Measurements from ENCODE around the gene INTS4. TPM values are rescaled to one million over a fixed set of nuclear protein-coding genes. Genes with fewer than 3 reads are reported as not detected.

Gene INTS4
- polyA plus RNA-seq, 1 donor (not counting 4 experiments of a cell fraction or from before 2014, with no cell fraction given): 18.0 TPM

- TF ChIP-seq, protein P1, sequence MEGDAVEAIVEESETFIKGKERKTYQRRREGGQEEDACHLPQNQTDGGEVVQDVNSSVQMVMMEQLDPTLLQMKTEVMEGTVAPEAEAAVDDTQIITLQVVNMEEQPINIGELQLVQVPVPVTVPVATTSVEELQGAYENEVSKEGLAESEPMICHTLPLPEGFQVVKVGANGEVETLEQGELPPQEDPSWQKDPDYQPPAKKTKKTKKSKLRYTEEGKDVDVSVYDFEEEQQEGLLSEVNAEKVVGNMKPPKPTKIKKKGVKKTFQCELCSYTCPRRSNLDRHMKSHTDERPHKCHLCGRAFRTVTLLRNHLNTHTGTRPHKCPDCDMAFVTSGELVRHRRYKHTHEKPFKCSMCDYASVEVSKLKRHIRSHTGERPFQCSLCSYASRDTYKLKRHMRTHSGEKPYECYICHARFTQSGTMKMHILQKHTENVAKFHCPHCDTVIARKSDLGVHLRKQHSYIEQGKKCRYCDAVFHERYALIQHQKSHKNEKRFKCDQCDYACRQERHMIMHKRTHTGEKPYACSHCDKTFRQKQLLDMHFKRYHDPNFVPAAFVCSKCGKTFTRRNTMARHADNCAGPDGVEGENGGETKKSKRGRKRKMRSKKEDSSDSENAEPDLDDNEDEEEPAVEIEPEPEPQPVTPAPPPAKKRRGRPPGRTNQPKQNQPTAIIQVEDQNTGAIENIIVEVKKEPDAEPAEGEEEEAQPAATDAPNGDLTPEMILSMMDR (optimal IDR thresholded peaks at IDR 0.05 in 1 of 3, IDR thresholded peaks at IDR 0.05 in 1 of 3, conservative IDR thresholded peaks at IDR 0.05 in 1 of 3; ENCODE audit: extremely low read depth in 1 of 3, insufficient read depth in 2 of 3, low read length in 3 of 3): no peak
- TF ChIP-seq EZH2 (IDR thresholded peaks at IDR 0.05; ENCODE audit: low read length): no peak
- FAIRE-seq: no peak
- Histone ChIP-seq H2AFZ (ENCODE audit: control insufficient read depth, low read length) (no peak overlapping the region), H3K4me3 (ENCODE audit: control insufficient read depth in 2 of 3, extremely low read depth in 1 of 3, insufficient read depth in 2 of 3, low read depth in 1 of 3, low read length in 3 of 3) (no peak overlapping the region), H3K9ac (ENCODE audit: control insufficient read depth, extremely low read depth, insufficient read depth, low read length) (no peak overlapping the region), H3K79me2 (ENCODE audit: control insufficient read depth, insufficient read depth, low read length) (no peaks in the 10 kb centered on the region), H3K9me3 (ENCODE audit: control insufficient read depth, low read depth, low read length) (no peaks in the 10 kb centered on the region), H4K20me1 (ENCODE audit: control insufficient read depth, extremely low read depth, insufficient read depth, low read length) (no peaks in the 10 kb centered on the region), H3K27me3 (ENCODE audit: control insufficient read depth, extremely low read depth, insufficient read depth, low read length) (no peaks in the 10 kb centered on the region), H3K36me3 (ENCODE audit: control insufficient read depth in 2 of 2, extremely low read depth in 1 of 2, insufficient read depth in 2 of 2, low read length in 2 of 2) (no peaks in the 10 kb centered on the region), H3K4me2 (ENCODE audit: control insufficient read depth, extremely low read depth, insufficient read depth, low read depth, low read length) (no peak overlapping the region), H3K9me1 (ENCODE audit: control insufficient read depth, extremely low read depth, insufficient read depth, low read length) (no peaks in the 10 kb centered on the region), H3K4me1 (ENCODE audit: control insufficient read depth, extremely low read depth, insufficient read depth, low read length) (peaks cover 11% of the 10 kb centered on the region), H3K27ac (ENCODE audit: control insufficient read depth, insufficient read depth, low read length) (no peak overlapping the region)
- dilution Hi-C loops (cut with MboI; ENCODE audit: extremely low pct_ligation_motif_present, low sequenced_read_pairs): no loop called here
- no peak for DNase-seq (ENCODE audit: low read depth, low spot score)
These were observed 33.3 kb upstream of the INTS4 start for GRCh38 chr11:78027759-78028158.

GRCh38 chr11:78025378-78025777 is 30.9 kb upstream of the INTS4 start:
- FAIRE-seq: no peak
- H3K4me2 ChIP-seq (ENCODE audit: control insufficient read depth, extremely low read depth, insufficient read depth, low read depth, low read length): no peak overlapping the region
- H3K9ac ChIP-seq (ENCODE audit: control insufficient read depth, extremely low read depth, insufficient read depth, low read length): no peak overlapping the region
- H3K4me1 ChIP-seq (ENCODE audit: control insufficient read depth, extremely low read depth, insufficient read depth, low read length): peaks cover 8% of the 10 kb centered on the region
- H3K9me3 ChIP-seq (ENCODE audit: control insufficient read depth, low read depth, low read length): no peaks in the 10 kb centered on the region
- H3K4me3 ChIP-seq (ENCODE audit: control insufficient read depth in 2 of 3, extremely low read depth in 1 of 3, insufficient read depth in 2 of 3, low read depth in 1 of 3, low read length in 3 of 3): no peak overlapping the region
- H3K9me1 ChIP-seq (ENCODE audit: control insufficient read depth, extremely low read depth, insufficient read depth, low read length): no peaks in the 10 kb centered on the region
- no peak overlapping the region for H3K27ac ChIP-seq (ENCODE audit: control insufficient read depth, insufficient read depth, low read length)
- TF ChIP-seq EZH2 (IDR thresholded peaks at IDR 0.05; ENCODE audit: low read length): no peak
- TF ChIP-seq, protein P1 (optimal IDR thresholded peaks at IDR 0.05 in 1 of 3, IDR thresholded peaks at IDR 0.05 in 1 of 3, conservative IDR thresholded peaks at IDR 0.05 in 1 of 3; ENCODE audit: extremely low read depth in 1 of 3, insufficient read depth in 2 of 3, low read length in 3 of 3): no peak
- H2AFZ ChIP-seq (ENCODE audit: control insufficient read depth, low read length): no peak overlapping the region
- dilution Hi-C loops (cut with MboI; ENCODE audit: extremely low pct_ligation_motif_present, low sequenced_read_pairs): no loop called here
- H4K20me1 ChIP-seq (ENCODE audit: control insufficient read depth, extremely low read depth, insufficient read depth, low read length): no peaks in the 10 kb centered on the region
- H3K27me3 ChIP-seq (ENCODE audit: control insufficient read depth, extremely low read depth, insufficient read depth, low read length): no peaks in the 10 kb centered on the region
- no peaks in the 10 kb centered on the region for H3K36me3 ChIP-seq (ENCODE audit: control insufficient read depth in 2 of 2, extremely low read depth in 1 of 2, insufficient read depth in 2 of 2, low read length in 2 of 2)
- H3K79me2 ChIP-seq (ENCODE audit: control insufficient read depth, insufficient read depth, low read length): no peaks in the 10 kb centered on the region
- no peak for DNase-seq (ENCODE audit: low read depth, low spot score)
